ENCODE results near the gene SLC35F4. TPM values are rescaled to one million over a fixed set of nuclear protein-coding genes. Genes with fewer than 3 reads are reported as not detected.
"Not testable (repeated sequence)": the region's sequence is repeated elsewhere in the genome, so short reads cannot be mapped to it uniquely, and the experiment has no call there.

The SLC35F4 gene
- total RNA-seq, 1 experiment from 2014 or later: not detected

GRCh38 chr14:57811998-57812546, 53.8 kb downstream of the SLC35F4 start:
- no peak for DNase-seq (ENCODE audit: extremely low read depth, low read depth)

GRCh38 chr14:57809808-57810207, 56.1 kb downstream of the SLC35F4 start:
- DNase-seq (ENCODE audit: extremely low read depth, low read depth): no peak

GRCh38 chr14:57797160-57797559, 68.7 kb downstream of the SLC35F4 start:
- no peak for DNase-seq (ENCODE audit: extremely low read depth, low read depth)

GRCh38 chr14:57796556-57796955, 69.3 kb downstream of the SLC35F4 start:
- DNase-seq (ENCODE audit: extremely low read depth, low read depth): no peak

GRCh38 chr14:57785058-57785457, 80.8 kb downstream of the SLC35F4 start:
- DNase-seq (ENCODE audit: extremely low read depth, low read depth): no peak

GRCh38 chr14:57771801-57772200, 94.1 kb downstream of the SLC35F4 start:
- DNase-seq (ENCODE audit: extremely low read depth, low read depth): no peak

- DNase-seq (ENCODE audit: extremely low read depth, low read depth): no peak
Observed at GRCh38 chr14:57769863-57770523, 95.9 kb downstream of the SLC35F4 start.

- DNase-seq (ENCODE audit: extremely low read depth, low read depth): no peak
Observed at GRCh38 chr14:57761800-57762199, 104.1 kb downstream of the SLC35F4 start.

- DNase-seq (ENCODE audit: extremely low read depth, low read depth): no peak
Observed at GRCh38 chr14:57760896-57761295, 105.0 kb downstream of the SLC35F4 start.

GRCh38 chr14:57755018-57755521, 110.8 kb downstream of the SLC35F4 start:
- DNase-seq (ENCODE audit: extremely low read depth, low read depth): no peak

GRCh38 chr14:57754527-57754926, 111.4 kb downstream of the SLC35F4 start:
- no peak for DNase-seq (ENCODE audit: extremely low read depth, low read depth)

- DNase-seq (ENCODE audit: extremely low read depth, low read depth): no peak
Observed at GRCh38 chr14:57753821-57754220, 112.1 kb downstream of the SLC35F4 start.

GRCh38 chr14:57752142-57752695, 113.7 kb downstream of the SLC35F4 start:
- DNase-seq (ENCODE audit: extremely low read depth, low read depth): not testable (repeated sequence)

GRCh38 chr14:57751400-57751799, 114.5 kb downstream of the SLC35F4 start:
- no peak for DNase-seq (ENCODE audit: extremely low read depth, low read depth)

- no peak for DNase-seq (ENCODE audit: extremely low read depth, low read depth)
Observed at GRCh38 chr14:57749267-57749666, 116.6 kb downstream of the SLC35F4 start.

- no peak for DNase-seq (ENCODE audit: extremely low read depth, low read depth)
Observed at GRCh38 chr14:57748279-57748678, 117.6 kb downstream of the SLC35F4 start.

- no peak for DNase-seq (ENCODE audit: extremely low read depth, low read depth)
Observed at GRCh38 chr14:57747036-57747435, 118.9 kb downstream of the SLC35F4 start.

- no peak for DNase-seq (ENCODE audit: extremely low read depth, low read depth)
Observed at GRCh38 chr14:57746563-57746962, 119.3 kb downstream of the SLC35F4 start.

GRCh38 chr14:57739516-57739915, 126.4 kb downstream of the SLC35F4 start:
- no peak for DNase-seq (ENCODE audit: extremely low read depth, low read depth)

- DNase-seq (ENCODE audit: extremely low read depth, low read depth): no peak
Observed at GRCh38 chr14:57737598-57737997, 128.3 kb downstream of the SLC35F4 start.

- DNase-seq (ENCODE audit: extremely low read depth, low read depth): no peak
Observed at GRCh38 chr14:57736391-57736790, 129.5 kb downstream of the SLC35F4 start.

GRCh38 chr14:57735276-57735675, 130.6 kb downstream of the SLC35F4 start:
- no peak for DNase-seq (ENCODE audit: extremely low read depth, low read depth)
